ENCODE measurements around the gene AP2M1.

GRCh38 chr3:184173374-184173722, 1.3 kb upstream of the AP2M1 start:
- TF ChIP-seq POLR2A (IDR thresholded peaks at IDR 0.05) (no peak), POLR2AphosphoS5 (IDR thresholded peaks at IDR 0.05) (no peak), EP300 (IDR thresholded peaks at IDR 0.05) (no peak)
- TF ChIP-seq, protein P1, sequence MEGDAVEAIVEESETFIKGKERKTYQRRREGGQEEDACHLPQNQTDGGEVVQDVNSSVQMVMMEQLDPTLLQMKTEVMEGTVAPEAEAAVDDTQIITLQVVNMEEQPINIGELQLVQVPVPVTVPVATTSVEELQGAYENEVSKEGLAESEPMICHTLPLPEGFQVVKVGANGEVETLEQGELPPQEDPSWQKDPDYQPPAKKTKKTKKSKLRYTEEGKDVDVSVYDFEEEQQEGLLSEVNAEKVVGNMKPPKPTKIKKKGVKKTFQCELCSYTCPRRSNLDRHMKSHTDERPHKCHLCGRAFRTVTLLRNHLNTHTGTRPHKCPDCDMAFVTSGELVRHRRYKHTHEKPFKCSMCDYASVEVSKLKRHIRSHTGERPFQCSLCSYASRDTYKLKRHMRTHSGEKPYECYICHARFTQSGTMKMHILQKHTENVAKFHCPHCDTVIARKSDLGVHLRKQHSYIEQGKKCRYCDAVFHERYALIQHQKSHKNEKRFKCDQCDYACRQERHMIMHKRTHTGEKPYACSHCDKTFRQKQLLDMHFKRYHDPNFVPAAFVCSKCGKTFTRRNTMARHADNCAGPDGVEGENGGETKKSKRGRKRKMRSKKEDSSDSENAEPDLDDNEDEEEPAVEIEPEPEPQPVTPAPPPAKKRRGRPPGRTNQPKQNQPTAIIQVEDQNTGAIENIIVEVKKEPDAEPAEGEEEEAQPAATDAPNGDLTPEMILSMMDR (IDR thresholded peaks at IDR 0.05), result no peak

Measured in sigmoid colon (tissue), 4 donors.